Measurements from ENCODE around the gene ELOVL4. TPM values are rescaled to one million over a fixed set of nuclear protein-coding genes. Genes with fewer than 3 reads are reported as not detected.

Gene ELOVL4
- total RNA-seq, 1 donor = 7.6 TPM

- Histone ChIP-seq H3K4me3 (ENCODE audit: insufficient read depth, low read length) (no peak overlapping the region), H3K4me1 (ENCODE audit: insufficient read depth, low read length) (peaks cover 3% of the 10 kb centered on the region), H3K4me2 (ENCODE audit: insufficient read depth, low read length) (no peak overlapping the region), H3K79me2 (ENCODE audit: insufficient read depth, low read length) (peaks cover 29% of the 10 kb centered on the region), H3K9me3 (ENCODE audit: low read depth, low read length) (no peaks in the 10 kb centered on the region), H2AFZ (ENCODE audit: low read length) (no peak overlapping the region), H3K27me3 (ENCODE audit: insufficient read depth, low read length) (no peaks in the 10 kb centered on the region), H3K27ac (ENCODE audit: low read depth, low read length) (no peak overlapping the region), H3K36me3 (ENCODE audit: insufficient read depth, low read length) (no peaks in the 10 kb centered on the region), H4K20me1 (ENCODE audit: insufficient read depth, low read length) (no peaks in the 10 kb centered on the region)
- no peak for DNase-seq (ENCODE audit: insufficient read length, low spot score, missing footprints)
- no peak for TF ChIP-seq CTCF (IDR thresholded peaks at IDR 0.05; ENCODE audit: extremely low read depth, low read depth, low read length)
Measured at GRCh38 chr6:79941489-79942151, 5.7 kb downstream of the ELOVL4 start.

- H3K4me3 ChIP-seq (ENCODE audit: insufficient read depth, low read length) = no peak overlapping the region
- no peaks in the 10 kb centered on the region for H3K4me1 ChIP-seq (ENCODE audit: insufficient read depth, low read length)
- no peak for DNase-seq (ENCODE audit: insufficient read length, low spot score, missing footprints)
- no peak overlapping the region for H3K27ac ChIP-seq (ENCODE audit: low read depth, low read length)
- no peaks in the 10 kb centered on the region for H4K20me1 ChIP-seq (ENCODE audit: insufficient read depth, low read length)
- H3K4me2 ChIP-seq (ENCODE audit: insufficient read depth, low read length) = no peak overlapping the region
- H3K79me2 ChIP-seq (ENCODE audit: insufficient read depth, low read length) = peaks cover 2% of the 10 kb centered on the region
- no peaks in the 10 kb centered on the region for H3K9me3 ChIP-seq (ENCODE audit: low read depth, low read length)
- no peaks in the 10 kb centered on the region for H3K36me3 ChIP-seq (ENCODE audit: insufficient read depth, low read length)
- no peak for TF ChIP-seq CTCF (IDR thresholded peaks at IDR 0.05; ENCODE audit: extremely low read depth, low read depth, low read length)
- no peak overlapping the region for H2AFZ ChIP-seq (ENCODE audit: low read length)
- no peaks in the 10 kb centered on the region for H3K27me3 ChIP-seq (ENCODE audit: insufficient read depth, low read length)
Measured at GRCh38 chr6:79928478-79928998, 18.8 kb downstream of the ELOVL4 start.

GRCh38 chr6:79927758-79928157 lies 19.6 kb downstream of the ELOVL4 start:
- no peaks in the 10 kb centered on the region for H3K9me3 ChIP-seq (ENCODE audit: low read depth, low read length)
- no peak for TF ChIP-seq CTCF (IDR thresholded peaks at IDR 0.05; ENCODE audit: extremely low read depth, low read depth, low read length)
- H3K4me1 ChIP-seq (ENCODE audit: insufficient read depth, low read length) = no peaks in the 10 kb centered on the region

GRCh38 chr6:79923270-79923669 lies 24.1 kb downstream of the ELOVL4 start:
- H3K79me2 ChIP-seq (ENCODE audit: insufficient read depth, low read length) = no peaks in the 10 kb centered on the region
- no peaks in the 10 kb centered on the region for H3K4me1 ChIP-seq (ENCODE audit: insufficient read depth, low read length)
- no peak for TF ChIP-seq CTCF (IDR thresholded peaks at IDR 0.05; ENCODE audit: extremely low read depth, low read depth, low read length)
- no peaks in the 10 kb centered on the region for H3K36me3 ChIP-seq (ENCODE audit: insufficient read depth, low read length)
- H3K27ac ChIP-seq (ENCODE audit: low read depth, low read length) = no peak overlapping the region
- H3K9me3 ChIP-seq (ENCODE audit: low read depth, low read length) = no peaks in the 10 kb centered on the region
- no peak overlapping the region for H3K4me2 ChIP-seq (ENCODE audit: insufficient read depth, low read length)
- H4K20me1 ChIP-seq (ENCODE audit: insufficient read depth, low read length) = no peaks in the 10 kb centered on the region
- no peak for DNase-seq (ENCODE audit: insufficient read length, low spot score, missing footprints)
- H3K4me3 ChIP-seq (ENCODE audit: insufficient read depth, low read length) = no peak overlapping the region
- no peak overlapping the region for H2AFZ ChIP-seq (ENCODE audit: low read length)
- no peaks in the 10 kb centered on the region for H3K27me3 ChIP-seq (ENCODE audit: insufficient read depth, low read length)

More at GRCh38 chr6:79927758-79928157, 19.6 kb downstream of the ELOVL4 start:
- peaks cover 2% of the 10 kb centered on the region for H3K79me2 ChIP-seq (ENCODE audit: insufficient read depth, low read length)
- no peak overlapping the region for H3K4me3 ChIP-seq (ENCODE audit: insufficient read depth, low read length)
- H3K36me3 ChIP-seq (ENCODE audit: insufficient read depth, low read length) = no peaks in the 10 kb centered on the region
- no peaks in the 10 kb centered on the region for H3K27me3 ChIP-seq (ENCODE audit: insufficient read depth, low read length)
- DNase-seq (ENCODE audit: insufficient read length, low spot score, missing footprints) = no peak
- no peak overlapping the region for H3K27ac ChIP-seq (ENCODE audit: low read depth, low read length)
- no peaks in the 10 kb centered on the region for H4K20me1 ChIP-seq (ENCODE audit: insufficient read depth, low read length)
- H3K4me2 ChIP-seq (ENCODE audit: insufficient read depth, low read length) = no peak overlapping the region
- H2AFZ ChIP-seq (ENCODE audit: low read length) = no peak overlapping the region

Measured in osteoblast (primary cell).